Keratinocyte (primary cell): ENCODE data around the gene CHSY3. TPM values are rescaled to one million over a fixed set of nuclear protein-coding genes. Genes with fewer than 3 reads are reported as not detected.

Experiments
- DNase-seq: peaks from one replicate; pipeline ENCODE4 v3.0.0-alpha.2; 2011; ENCODE audit warnings: low read depth, missing footprints, low spot score
- FAIRE-seq: peaks from 2 replicates; lab custom pipeline; 2011; peaks lifted over from hg19 to GRCh38; lab: Jason Lieb, UNC
- H2AFZ ChIP-seq: 2 replicates; pipeline ENCODE4 v1.6.0; 2012; ENCODE audit warnings: low read length, control low read depth, inconsistent platforms; ENCODE audit not compliant: control insufficient read depth
- H3K27ac ChIP-seq: 2 replicates; pipeline ENCODE4 v1.5.1; 2011; ENCODE audit warnings: low read length; ENCODE audit not compliant: control insufficient read depth, insufficient read depth
- H3K27me3 ChIP-seq: 3 replicates; pipeline ENCODE4 v1.6.0; 2011; ENCODE audit warnings: low read length; ENCODE audit not compliant: control insufficient read depth, insufficient read depth; ENCODE audit errors: extremely low read depth
- H3K36me3 ChIP-seq, 2 experiments: 2 replicates in 1 of 2; 3 replicates in 1 of 2; pipeline ENCODE4 v1.5.1; 2011; ENCODE audit warnings: low read length in 2 of 2, mild to moderate bottlenecking in 1 of 2; ENCODE audit not compliant: control insufficient read depth in 2 of 2, insufficient read depth in 2 of 2; ENCODE audit errors: extremely low read depth in 1 of 2
- H3K4me1 ChIP-seq: 3 replicates; pipeline ENCODE4 v1.5.1; 2011; ENCODE audit warnings: low read length; ENCODE audit not compliant: control insufficient read depth, insufficient read depth; ENCODE audit errors: extremely low read depth
- H3K4me2 ChIP-seq: 3 replicates; pipeline ENCODE4 v1.6.0; 2011; ENCODE audit warnings: low read depth, low read length; ENCODE audit not compliant: control insufficient read depth, insufficient read depth; ENCODE audit errors: extremely low read depth
- H3K4me3 ChIP-seq, 3 experiments: fragments of 200-600 bp in 1 of 3; sonication (generic) in 1 of 3; 2 replicates in 2 of 3; 3 replicates in 1 of 3; pipeline ENCODE4 v1.5.1; 2011 to 2016; ENCODE audit warnings: low read length in 3 of 3, mild to moderate bottlenecking in 3 of 3, control low read depth in 2 of 3, inconsistent platforms in 1 of 3, low read depth in 1 of 3, mixed read lengths in 1 of 3, mixed run types in 1 of 3, moderate library complexity in 1 of 3; ENCODE audit not compliant: control insufficient read depth in 2 of 3, insufficient read depth in 2 of 3; ENCODE audit errors: extremely low read depth in 1 of 3
- H3K79me2 ChIP-seq: 2 replicates; pipeline ENCODE4 v1.6.0; 2012; ENCODE audit warnings: low read length; ENCODE audit not compliant: control insufficient read depth, insufficient read depth
- H3K9ac ChIP-seq: 3 replicates; pipeline ENCODE4 v1.6.0; 2011; ENCODE audit warnings: low read length; ENCODE audit not compliant: control insufficient read depth, insufficient read depth; ENCODE audit errors: extremely low read depth
- H3K9me1 ChIP-seq: 3 replicates; pipeline ENCODE4 v1.6.0; 2011; ENCODE audit warnings: low read length; ENCODE audit not compliant: control insufficient read depth, insufficient read depth; ENCODE audit errors: extremely low read depth
- H3K9me3 ChIP-seq: 2 replicates; pipeline ENCODE4 v1.5.1; 2012; ENCODE audit warnings: low read depth, low read length; ENCODE audit not compliant: control insufficient read depth
- H4K20me1 ChIP-seq: 3 replicates; pipeline ENCODE4 v1.6.0; 2011; ENCODE audit warnings: low read length; ENCODE audit not compliant: control insufficient read depth, insufficient read depth; ENCODE audit errors: extremely low read depth
- EZH2 ChIP-seq: IDR thresholded peaks from one replicate; pipeline ENCODE4 v1.6.1; 2012; ENCODE audit warnings: inconsistent platforms, mild to moderate bottlenecking, low read length, moderate library complexity
- dilution Hi-C: fragments of 300-500 bp; cut with MboI; formaldehyde crosslinking; loops from one replicate; pipeline ENCODE4 v1.7.0; 2020; ENCODE audit warnings: low sequenced_read_pairs; ENCODE audit not compliant: extremely low pct_ligation_motif_present
- polyA plus RNA-seq, 5 experiments: library from polyadenylated mRNA; depleted of rRNA in 3 of 5; stranded (reverse) in 3 of 5; stranded (forward) in 1 of 5; unstranded in 1 of 5; fragments of >200 nt; gene quantifications; 1 replicate in 1 of 5; 2 replicates in 3 of 5; 3 replicates in 1 of 5; pipeline versions ENCODE4 v1.2.1 to v1.2.3, GENCODE V29; 2011 to 2012; ENCODE audit warnings: missing spikeins in 2 of 5, low read depth in 1 of 5, low replicate concordance in 1 of 5
- TF ChIP-seq, protein P1 (sequence below), 3 experiments: IDR thresholded peaks in 1 of 3; conservative IDR thresholded peaks in 1 of 3; optimal IDR thresholded peaks in 1 of 3; 2 replicates in 2 of 3; 3 replicates in 1 of 3; pipeline versions ENCODE3 to v1.5.1; 2011; ENCODE audit warnings: low read length in 3 of 3, mild to moderate bottlenecking in 3 of 3, moderate library complexity in 2 of 3, control low read depth in 1 of 3, inconsistent platforms in 1 of 3; ENCODE audit not compliant: insufficient read depth in 2 of 3; ENCODE audit errors: extremely low read depth in 1 of 3

Gene CHSY3
- polyA plus RNA-seq, 1 donor (not counting 4 experiments of a cell fraction or from before 2014, with no cell fraction given): 0.47 TPM

DNA sequence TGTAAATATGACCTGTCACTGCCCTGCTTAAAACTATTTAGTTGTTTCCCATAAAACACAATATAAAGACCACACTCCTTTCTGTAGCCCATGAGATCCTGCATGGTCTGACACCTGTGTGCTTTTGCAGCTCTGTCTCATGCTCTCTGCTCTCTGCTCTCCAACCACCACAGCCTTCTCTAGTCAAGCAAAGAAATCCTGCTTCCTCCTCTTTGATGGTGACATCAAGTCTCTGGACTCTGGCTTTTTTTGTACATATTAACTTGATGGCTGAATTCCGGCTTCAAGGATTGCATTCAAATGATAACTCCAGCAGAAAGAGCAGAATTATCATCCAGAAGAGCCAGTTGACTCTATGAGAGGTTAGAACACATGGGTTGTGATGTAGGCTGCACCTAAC lies 58.2 kb downstream of the CHSY3 start:
- Histone ChIP-seq H3K9me1 (no peaks in the 10 kb centered on the region), H3K4me2 (no peak overlapping the region), H3K4me3 (no peak overlapping the region), H4K20me1 (no peaks in the 10 kb centered on the region), H3K9ac (no peak overlapping the region), H3K9me3 (no peaks in the 10 kb centered on the region), H3K36me3 (no peaks in the 10 kb centered on the region), H3K27ac (no peak overlapping the region), H3K79me2 (no peaks in the 10 kb centered on the region), H2AFZ (no peak overlapping the region), H3K27me3 (no peaks in the 10 kb centered on the region), H3K4me1 (no peaks in the 10 kb centered on the region)
- TF ChIP-seq, protein P1, sequence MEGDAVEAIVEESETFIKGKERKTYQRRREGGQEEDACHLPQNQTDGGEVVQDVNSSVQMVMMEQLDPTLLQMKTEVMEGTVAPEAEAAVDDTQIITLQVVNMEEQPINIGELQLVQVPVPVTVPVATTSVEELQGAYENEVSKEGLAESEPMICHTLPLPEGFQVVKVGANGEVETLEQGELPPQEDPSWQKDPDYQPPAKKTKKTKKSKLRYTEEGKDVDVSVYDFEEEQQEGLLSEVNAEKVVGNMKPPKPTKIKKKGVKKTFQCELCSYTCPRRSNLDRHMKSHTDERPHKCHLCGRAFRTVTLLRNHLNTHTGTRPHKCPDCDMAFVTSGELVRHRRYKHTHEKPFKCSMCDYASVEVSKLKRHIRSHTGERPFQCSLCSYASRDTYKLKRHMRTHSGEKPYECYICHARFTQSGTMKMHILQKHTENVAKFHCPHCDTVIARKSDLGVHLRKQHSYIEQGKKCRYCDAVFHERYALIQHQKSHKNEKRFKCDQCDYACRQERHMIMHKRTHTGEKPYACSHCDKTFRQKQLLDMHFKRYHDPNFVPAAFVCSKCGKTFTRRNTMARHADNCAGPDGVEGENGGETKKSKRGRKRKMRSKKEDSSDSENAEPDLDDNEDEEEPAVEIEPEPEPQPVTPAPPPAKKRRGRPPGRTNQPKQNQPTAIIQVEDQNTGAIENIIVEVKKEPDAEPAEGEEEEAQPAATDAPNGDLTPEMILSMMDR (optimal IDR thresholded peaks at IDR 0.05 in 1 of 3, IDR thresholded peaks at IDR 0.05 in 1 of 3, conservative IDR thresholded peaks at IDR 0.05 in 1 of 3; ENCODE audit: extremely low read depth in 1 of 3, insufficient read depth in 2 of 3, low read length in 3 of 3): no peak
- no peak for TF ChIP-seq EZH2
- FAIRE-seq (no peak), DNase-seq (no peak)
- dilution Hi-C loops: no loop called here

DNA sequence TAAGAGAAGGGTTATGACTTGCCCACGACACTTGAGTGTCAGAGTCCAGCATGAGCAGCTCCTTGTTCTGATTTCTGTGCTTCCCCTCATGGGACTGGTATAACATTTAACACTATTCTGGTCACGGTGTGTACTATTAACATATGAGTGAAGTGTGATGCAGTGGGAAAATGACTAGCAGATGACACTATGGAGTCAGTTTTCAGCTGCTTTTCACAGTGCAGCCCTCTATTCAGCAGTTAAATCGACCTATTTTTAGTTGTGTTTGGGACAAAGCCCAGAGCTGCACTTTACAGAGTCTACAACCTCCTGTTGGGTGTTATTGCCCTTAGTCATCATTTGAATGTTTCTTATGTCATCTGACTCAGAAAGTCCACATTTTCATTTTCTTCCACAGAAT lies 59.1 kb downstream of the CHSY3 start:
- no peaks in the 10 kb centered on the region for H3K27me3 ChIP-seq
- H3K36me3 ChIP-seq: no peaks in the 10 kb centered on the region
- no peaks in the 10 kb centered on the region for H3K9me3 ChIP-seq
- no peaks in the 10 kb centered on the region for H3K4me1 ChIP-seq
- H3K4me2 ChIP-seq: no peak overlapping the region
- no peak for TF ChIP-seq EZH2
- TF ChIP-seq, protein P1 (optimal IDR thresholded peaks at IDR 0.05 in 1 of 3, IDR thresholded peaks at IDR 0.05 in 1 of 3, conservative IDR thresholded peaks at IDR 0.05 in 1 of 3; ENCODE audit: extremely low read depth in 1 of 3, insufficient read depth in 2 of 3, low read length in 3 of 3): no peak
- no peak overlapping the region for H2AFZ ChIP-seq
- no peak overlapping the region for H3K4me3 ChIP-seq
- DNase-seq (no peak), FAIRE-seq (no peak)
- H3K79me2 ChIP-seq: no peaks in the 10 kb centered on the region
- no peak overlapping the region for H3K27ac ChIP-seq
- dilution Hi-C loops: no loop called here
- H3K9me1 ChIP-seq: no peaks in the 10 kb centered on the region
- H4K20me1 ChIP-seq: no peaks in the 10 kb centered on the region
- no peak overlapping the region for H3K9ac ChIP-seq
